Mucosa of rectum (tissue), 2 donors: ENCODE results near the gene KMT2E.
"Not testable (repeated sequence)": the region's sequence is repeated elsewhere in the genome, so short reads cannot be mapped to it uniquely, and the experiment has no call there.

Source experiments
- H3K27ac ChIP-seq, 2 donors: one replicate each; pipeline ENCODE4 v1.7.0; 2013; ENCODE audit warnings: inconsistent platforms in 2 of 2, low read depth in 2 of 2, low read length in 2 of 2
- H3K27me3 ChIP-seq, 2 donors: one replicate each; pipeline ENCODE4 v1.7.0; 2013; ENCODE audit warnings: low read length in 2 of 2; ENCODE audit not compliant: control insufficient read depth in 2 of 2, insufficient read depth in 2 of 2
- H3K36me3 ChIP-seq, 2 donors: one replicate each; pipeline ENCODE4 v1.7.0; 2013; ENCODE audit warnings: low read length in 2 of 2; ENCODE audit not compliant: control insufficient read depth in 2 of 2, insufficient read depth in 2 of 2
- H3K4me1 ChIP-seq, 2 donors: one replicate each; pipeline ENCODE4 v1.7.0; 2013; ENCODE audit warnings: low read length in 2 of 2, mild to moderate bottlenecking in 1 of 2; ENCODE audit not compliant: control insufficient read depth in 2 of 2, insufficient read depth in 2 of 2
- H3K4me3 ChIP-seq, 2 donors: one replicate each; pipeline ENCODE4 v1.7.0; 2013; ENCODE audit warnings: low read length in 2 of 2
- H3K9ac ChIP-seq, 2 donors: one replicate each; pipeline ENCODE4 v1.7.0; 2013; ENCODE audit warnings: low read length in 2 of 2, low read depth in 1 of 2, mild to moderate bottlenecking in 1 of 2
- H3K9me3 ChIP-seq, 2 donors: one replicate each; pipeline ENCODE4 v1.7.0; 2013; ENCODE audit warnings: low read length in 2 of 2; ENCODE audit not compliant: control insufficient read depth in 2 of 2
- donor health status: healthy.
- donor health status: Normal muscosa, but diverticular disease.

The KMT2E gene

DNA sequence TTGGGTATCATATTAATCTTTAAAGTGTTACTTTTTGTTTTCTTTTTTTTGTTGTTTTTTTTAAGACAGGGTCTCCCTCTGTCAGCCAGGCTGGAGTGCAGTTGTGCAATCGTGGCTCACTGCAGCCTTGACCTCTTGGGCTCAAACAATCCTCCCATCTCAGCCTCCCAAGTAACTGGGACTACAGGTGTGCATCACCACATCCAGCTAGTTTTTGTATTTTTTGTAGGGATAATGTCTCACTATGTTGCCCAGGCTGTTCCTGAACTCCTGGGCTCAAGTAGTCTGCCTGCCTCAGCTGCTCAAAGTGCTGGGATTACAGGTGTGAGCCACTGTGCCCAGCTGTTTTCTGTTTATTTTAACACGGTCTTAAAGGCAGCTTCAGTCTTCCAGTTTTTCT, 23.3 kb downstream of the KMT2E start:
- no peak overlapping the region for H3K9ac ChIP-seq
- H3K9me3 ChIP-seq: no peaks in the 10 kb centered on the region
- H3K27ac ChIP-seq: no peak overlapping the region
- no peaks in the 10 kb centered on the region for H3K27me3 ChIP-seq
- peaks cover 20 to 21% of the 10 kb centered on the region in 2 donors for H3K36me3 ChIP-seq
- H3K4me1 ChIP-seq: peaks cover 4 to 16% of the 10 kb centered on the region in 2 donors
- H3K4me3 ChIP-seq: no peak overlapping the region

DNA sequence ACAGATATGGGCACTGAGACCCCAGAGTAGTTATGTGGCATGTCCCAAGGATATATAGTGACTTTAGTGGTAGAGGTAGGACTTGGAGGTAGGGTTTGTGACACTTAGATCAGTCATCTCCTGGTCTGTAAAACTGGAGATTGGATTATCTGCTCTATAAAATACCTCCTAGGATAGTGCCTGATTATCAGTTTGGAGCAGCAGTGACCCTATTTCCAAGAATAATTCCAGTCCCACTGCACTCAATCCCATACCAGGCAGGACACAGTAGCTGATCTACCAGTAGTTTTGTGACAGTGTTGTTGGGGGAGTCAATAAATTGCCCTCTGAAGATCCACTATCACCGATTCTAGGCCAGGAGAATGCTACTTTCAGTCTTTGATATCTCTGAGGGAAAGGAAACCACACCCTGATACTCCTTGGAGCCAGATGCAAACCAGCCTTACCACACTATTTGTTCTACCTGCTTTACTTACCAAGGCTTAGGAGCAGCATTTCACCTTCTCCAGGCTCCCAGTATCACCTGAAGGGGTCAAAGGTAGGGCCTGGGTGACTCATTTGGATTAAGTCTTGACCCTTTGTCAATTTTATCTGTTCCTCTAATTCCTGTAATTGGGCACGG, 30.6 kb downstream of the KMT2E start:
- Histone ChIP-seq H3K27me3 (no peaks in the 10 kb centered on the region), H3K27ac (no peak overlapping the region), H3K4me3 (no peak overlapping the region), H3K4me1 (no peaks in the 10 kb centered on the region), H3K9ac (no peak overlapping the region), H3K36me3 (peaks cover 68 to 69% of the 10 kb centered on the region in 2 donors), H3K9me3 (no peaks in the 10 kb centered on the region)

DNA sequence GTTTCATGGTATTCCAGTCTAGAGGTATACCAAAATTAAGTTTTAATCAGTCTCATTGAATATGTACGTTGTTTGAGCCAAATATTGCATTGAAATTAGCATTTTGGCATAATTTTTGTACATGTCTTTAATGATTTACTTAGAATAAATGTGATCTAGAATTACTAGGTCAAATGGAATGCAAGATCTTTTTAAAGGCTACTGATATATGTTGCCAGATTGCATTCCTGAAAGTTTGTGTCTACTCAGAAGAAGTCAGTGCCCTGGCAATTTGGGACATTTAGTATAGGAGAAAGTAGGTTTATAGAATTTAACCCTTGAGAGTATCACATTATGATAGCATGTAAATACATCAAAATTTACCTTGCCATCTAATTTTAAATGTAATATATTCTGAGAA, 32.4 kb downstream of the KMT2E start:
- Histone ChIP-seq H3K27me3 (no peaks in the 10 kb centered on the region), H3K4me3 (no peak overlapping the region), H3K36me3 (peaks cover 68% of the 10 kb centered on the region in 2 donors), H3K9ac (no peak overlapping the region), H3K27ac (no peak overlapping the region), H3K4me1 (no peaks in the 10 kb centered on the region), H3K9me3 (no peaks in the 10 kb centered on the region)

DNA sequence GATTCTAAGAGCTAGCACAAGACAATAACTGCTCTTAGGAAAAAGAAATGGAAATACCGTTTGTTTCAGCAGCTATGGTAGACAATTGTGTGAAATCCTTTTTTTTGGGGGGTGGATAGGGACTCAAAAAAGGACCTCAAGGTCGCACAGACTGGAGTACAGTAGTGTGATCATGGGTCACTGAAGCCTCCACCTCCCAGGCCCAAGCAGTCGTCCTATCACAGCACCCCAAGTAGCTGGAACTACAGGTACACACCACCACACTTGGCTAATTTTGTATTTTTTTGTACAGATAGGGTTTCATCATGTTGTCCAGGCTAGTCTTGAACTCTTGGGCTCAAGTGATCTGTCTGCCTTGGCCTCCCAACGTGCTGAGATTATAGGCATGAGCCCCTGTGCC, 33.9 kb downstream of the KMT2E start:
- H3K4me1 ChIP-seq: no peaks in the 10 kb centered on the region
- H3K9me3 ChIP-seq: no peaks in the 10 kb centered on the region
- H3K36me3 ChIP-seq: peaks cover 54 to 59% of the 10 kb centered on the region in 2 donors
- H3K4me3 ChIP-seq: no peak overlapping the region
- no peak overlapping the region for H3K27ac ChIP-seq
- no peak overlapping the region for H3K9ac ChIP-seq
- no peaks in the 10 kb centered on the region for H3K27me3 ChIP-seq

DNA sequence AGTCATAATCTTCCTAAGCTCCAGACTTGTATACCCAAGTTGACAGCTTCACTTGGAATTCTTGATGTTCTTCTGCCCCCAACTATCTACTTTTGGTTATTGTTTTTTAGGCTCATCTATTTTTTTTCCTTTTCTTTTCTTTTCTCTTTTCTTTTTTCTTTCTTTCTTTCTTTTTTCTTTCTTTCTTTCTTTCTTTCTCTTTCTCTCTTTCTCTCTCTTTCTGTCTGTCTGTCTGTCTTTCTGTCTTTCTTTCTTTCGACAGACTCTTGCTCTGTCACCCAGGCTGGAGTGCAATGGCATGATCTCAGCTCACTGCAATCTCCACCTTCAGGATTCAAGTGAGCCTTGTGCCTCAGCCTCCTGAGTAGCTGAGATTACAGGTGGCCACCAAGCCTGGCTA, 36.5 kb downstream of the KMT2E start:
- H3K4me3 ChIP-seq: no peak overlapping the region
- H3K4me1 ChIP-seq: no peaks in the 10 kb centered on the region
- H3K36me3 ChIP-seq: peaks cover 40 to 54% of the 10 kb centered on the region in 2 donors
- no peaks in the 10 kb centered on the region for H3K27me3 ChIP-seq
- no peaks in the 10 kb centered on the region for H3K9me3 ChIP-seq
- H3K9ac ChIP-seq: no peak overlapping the region
- no peak overlapping the region for H3K27ac ChIP-seq

DNA sequence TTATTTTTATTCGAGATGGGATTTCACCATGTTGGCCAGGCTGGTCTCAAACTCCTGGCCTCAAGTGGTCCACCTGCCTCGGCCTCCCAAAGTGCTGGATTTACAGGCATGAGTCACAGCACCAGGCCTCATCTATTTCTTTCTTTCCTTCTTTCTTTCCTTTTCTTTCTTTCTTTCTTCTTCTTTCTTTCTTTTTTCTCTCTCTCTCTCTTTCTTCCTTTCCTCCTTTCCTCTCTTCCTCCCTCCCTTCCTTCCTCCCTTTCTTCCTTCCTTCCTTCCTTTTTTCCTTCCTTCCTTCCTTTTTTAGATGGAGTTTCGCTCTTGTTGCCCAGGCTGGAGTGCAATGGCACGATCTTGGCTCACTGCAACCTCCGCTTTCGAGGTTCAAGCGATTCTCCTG, 36.9 kb downstream of the KMT2E start:
- not testable (repeated sequence) for H3K27ac ChIP-seq, H3K27me3 ChIP-seq, H3K4me3 ChIP-seq, H3K4me1 ChIP-seq, H3K9me3 ChIP-seq, H3K9ac ChIP-seq
- peaks cover 39 to 55% of the 10 kb centered on the region in 2 donors for H3K36me3 ChIP-seq

DNA sequence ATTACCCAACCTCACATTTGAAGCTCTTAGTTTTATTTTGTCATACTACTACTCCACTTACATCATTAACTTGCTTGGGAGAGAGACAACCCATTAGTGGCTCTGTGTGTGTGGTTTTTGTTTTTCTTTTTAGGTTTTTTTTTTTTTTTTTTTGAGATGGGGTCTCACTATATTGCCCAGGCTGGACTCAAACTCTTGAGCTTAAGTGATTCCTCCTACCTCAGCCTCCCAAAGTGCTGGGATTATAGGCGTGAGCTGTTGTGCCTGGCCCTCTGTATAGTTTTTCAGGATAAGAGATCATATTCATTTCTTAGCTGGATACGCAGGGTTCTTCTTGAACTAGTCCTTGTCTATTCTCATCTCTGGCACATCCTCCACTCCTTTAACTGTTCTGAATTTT, 41.1 kb downstream of the KMT2E start:
- Histone ChIP-seq H3K4me1 (peaks cover 0 to 2% of the 10 kb centered on the region in 2 donors), H3K9ac (no peak overlapping the region), H3K36me3 (peaks cover 21 to 30% of the 10 kb centered on the region in 2 donors), H3K4me3 (no peak overlapping the region), H3K9me3 (no peaks in the 10 kb centered on the region), H3K27ac (no peak overlapping the region), H3K27me3 (no peaks in the 10 kb centered on the region)

DNA sequence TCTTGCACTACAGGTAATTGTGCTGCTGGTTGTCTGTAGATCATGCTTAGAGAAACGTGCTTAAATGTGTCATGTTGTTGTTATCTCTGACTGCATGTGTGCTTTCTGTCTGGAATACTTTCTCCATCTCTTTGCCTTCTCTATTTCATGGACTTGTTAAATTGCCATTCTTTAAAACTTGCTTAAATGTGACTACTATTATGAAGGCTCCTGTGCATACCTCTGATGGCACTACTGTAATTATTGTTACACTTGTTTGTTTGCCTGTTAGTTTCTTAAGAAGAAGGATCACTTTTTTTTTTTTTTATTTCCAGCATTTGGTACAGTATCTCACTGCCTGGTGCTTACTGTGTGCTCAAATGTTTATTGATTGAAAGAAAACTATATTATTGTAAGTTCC, 41.6 kb downstream of the KMT2E start:
- H3K4me1 ChIP-seq: peaks cover 2 to 4% of the 10 kb centered on the region in 2 donors
- H3K27ac ChIP-seq: no peak overlapping the region
- H3K36me3 ChIP-seq: peaks cover 21 to 28% of the 10 kb centered on the region in 2 donors
- no peak overlapping the region for H3K9ac ChIP-seq
- no peak overlapping the region for H3K4me3 ChIP-seq
- H3K9me3 ChIP-seq: no peaks in the 10 kb centered on the region
- no peaks in the 10 kb centered on the region for H3K27me3 ChIP-seq

DNA sequence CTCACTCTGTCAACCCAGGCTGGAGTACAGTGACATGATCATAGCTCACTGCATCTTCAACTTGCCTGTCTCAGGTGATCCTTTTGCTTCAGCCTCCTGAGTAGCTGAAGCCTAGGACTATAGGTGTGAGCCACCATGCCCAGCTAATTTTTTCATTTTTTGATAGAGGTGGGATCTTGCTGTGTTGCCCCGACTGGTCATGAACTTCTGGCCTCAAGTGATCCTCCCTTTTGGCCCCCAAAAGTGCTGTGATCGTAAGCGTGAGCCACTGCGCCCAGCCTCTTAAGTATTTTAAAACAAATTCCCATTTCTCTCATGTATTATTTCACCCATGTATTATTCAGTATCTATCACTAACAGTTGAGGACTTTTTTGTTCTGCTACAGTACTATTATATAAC, 43.5 kb downstream of the KMT2E start:
- H3K9me3 ChIP-seq: no peaks in the 10 kb centered on the region
- no peaks in the 10 kb centered on the region for H3K27me3 ChIP-seq
- H3K4me3 ChIP-seq: no peak overlapping the region
- H3K4me1 ChIP-seq: peaks cover 2 to 5% of the 10 kb centered on the region in 2 donors
- H3K36me3 ChIP-seq: peaks cover 24 to 27% of the 10 kb centered on the region in 2 donors
- H3K9ac ChIP-seq: no peak overlapping the region
- no peak overlapping the region for H3K27ac ChIP-seq

DNA sequence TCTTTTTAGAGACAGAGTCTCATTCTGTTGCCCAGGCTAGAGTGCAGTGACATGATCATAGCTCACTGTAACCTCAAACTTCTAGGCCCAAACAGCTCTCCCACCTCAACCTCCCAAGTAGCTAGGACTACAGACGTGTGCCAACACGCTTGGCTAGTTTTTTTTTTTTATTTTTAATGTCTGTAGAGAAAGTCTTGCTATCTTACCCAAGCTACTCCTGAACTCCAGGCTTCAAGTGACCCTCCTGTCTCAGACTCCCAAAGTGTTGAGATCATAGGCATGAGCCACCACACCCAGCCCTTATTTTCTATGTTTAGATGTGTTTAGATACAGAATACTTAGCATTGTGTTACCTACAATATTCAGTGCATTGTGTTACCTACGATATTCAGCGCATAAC, 46.4 kb downstream of the KMT2E start:
- Histone ChIP-seq H3K4me1 (peaks cover 2 to 5% of the 10 kb centered on the region in 2 donors), H3K9ac (no peak overlapping the region), H3K36me3 (peaks cover 29 to 32% of the 10 kb centered on the region in 2 donors), H3K9me3 (no peaks in the 10 kb centered on the region), H3K4me3 (no peak overlapping the region), H3K27ac (no peak overlapping the region), H3K27me3 (no peaks in the 10 kb centered on the region)

DNA sequence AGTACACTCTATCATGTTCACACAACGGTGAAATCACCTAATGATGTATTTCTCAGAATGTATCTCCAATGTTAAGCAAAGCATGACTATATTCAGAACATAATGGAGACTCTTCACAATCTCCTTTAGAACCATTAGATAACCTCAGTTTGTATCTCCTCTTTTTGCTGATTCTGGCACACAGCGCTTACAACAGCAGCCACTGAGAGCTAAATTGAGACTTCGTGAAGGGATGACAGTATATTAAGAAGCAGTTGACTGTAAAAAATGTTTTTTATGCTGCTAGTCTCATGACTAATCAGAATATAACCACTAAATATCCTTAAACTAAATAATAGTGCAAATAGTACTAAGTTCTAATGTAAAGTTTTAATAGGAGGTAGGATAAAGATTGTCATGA, 46.9 kb downstream of the KMT2E start:
- no peak overlapping the region for H3K9ac ChIP-seq
- peaks cover 2 to 5% of the 10 kb centered on the region in 2 donors for H3K4me1 ChIP-seq
- no peaks in the 10 kb centered on the region for H3K27me3 ChIP-seq
- H3K9me3 ChIP-seq: no peaks in the 10 kb centered on the region
- no peak overlapping the region for H3K4me3 ChIP-seq
- peaks cover 30 to 34% of the 10 kb centered on the region in 2 donors for H3K36me3 ChIP-seq
- H3K27ac ChIP-seq: no peak overlapping the region
